ENCODE results near the gene NWD2. TPM values are rescaled to one million over a fixed set of nuclear protein-coding genes. Genes with fewer than 3 reads are reported as not detected.

NWD2 gene
- total RNA-seq, 1 experiment from 2014 or later = not detected

GRCh38 chr4:37393321-37393720 lies 148.8 kb downstream of the NWD2 start:
- H3K4me3 Mint-ChIP-seq = no peak overlapping the region
- no peak overlapping the region for H3K9ac ChIP-seq (ENCODE audit: extremely low read depth, insufficient read length, low read length)
- H3T11ph ChIP-seq (ENCODE audit: low read length) = no peak overlapping the region
- no peaks in the 10 kb centered on the region for H3K79me2 ChIP-seq (ENCODE audit: insufficient read depth, low read length)
- peaks cover 10 to 22% of the 10 kb centered on the region in 2 experiments for H3K4me1 Mint-ChIP-seq
- peaks cover 0 to 3% of the 10 kb centered on the region in 2 experiments; a peak in 4 of 5 replicates for H3K9me3 Mint-ChIP-seq
- H3K27me3 Mint-ChIP-seq (ENCODE audit: low read depth) = no peaks in the 10 kb centered on the region
- H2BK15ac ChIP-seq (ENCODE audit: low read depth, low read length) = no peak overlapping the region
- H3K14ac ChIP-seq (ENCODE audit: insufficient read depth, low read length) = no peak overlapping the region
- no peaks in the 10 kb centered on the region for H3K4me1 ChIP-seq (ENCODE audit: insufficient read depth, low read length)
- H2BK5ac ChIP-seq (ENCODE audit: insufficient read length, low read length) = no peak overlapping the region
- no CpG with 5 or more reads among the region's 3 CpGs for WGBS (ENCODE audit: extremely low coverage, insufficient read length, low lambda C conversion rate)
- H3K36me3 Mint-ChIP-seq (ENCODE audit: insufficient read depth in 1 of 3, low read depth in 3 of 3) = 0 out of 7 replicates have a peak, but pooled peaks cover 0 to 3% (median 0%) of the 10 kb centered on the region in 3 experiments
- no peak overlapping the region for H2BK120ac ChIP-seq (ENCODE audit: low read depth, low read length, poor library complexity, severe bottlenecking)
- H3K27ac Mint-ChIP-seq = no peak overlapping the region; a peak in 1 of 7 replicates
- H2AFZ ChIP-seq (ENCODE audit: low read length) = no peak overlapping the region
- TF ChIP-seq CTCF (conservative IDR thresholded peaks at IDR 0.05) = no peak
- H3K23me2 ChIP-seq (ENCODE audit: insufficient read length, low read depth, low read length, poor library complexity, severe bottlenecking) = no peaks in the 10 kb centered on the region
- no peaks in the 10 kb centered on the region for H3K9me3 ChIP-seq (ENCODE audit: control insufficient read depth, low read depth, low read length)
- H4K5ac ChIP-seq (ENCODE audit: insufficient read length, low read depth, low read length) = no peak overlapping the region
- no peak overlapping the region for H3K23ac ChIP-seq (ENCODE audit: insufficient read length, low read depth, low read length)
- H3K18ac ChIP-seq (ENCODE audit: insufficient read length, low read depth, low read length) = no peak overlapping the region
- no peaks in the 10 kb centered on the region for H3K79me1 ChIP-seq (ENCODE audit: insufficient read depth, low read depth, low read length, poor library complexity, severe bottlenecking)
- H2AK5ac ChIP-seq (ENCODE audit: insufficient read length, low read length) = no peak overlapping the region
- H3K56ac ChIP-seq (ENCODE audit: insufficient read length, low read depth, low read length) = no peak overlapping the region
- no peak overlapping the region for H4K8ac ChIP-seq (replicated peaks; ENCODE audit: insufficient read length, low read depth, low read length)
- no peak overlapping the region for H2BK20ac ChIP-seq (ENCODE audit: low read depth, low read length, poor library complexity, severe bottlenecking)
- H3K27me3 ChIP-seq (ENCODE audit: insufficient read depth, low read length) = no peaks in the 10 kb centered on the region
- no peak for DNase-seq
- no peaks in the 10 kb centered on the region for H4K20me1 ChIP-seq (ENCODE audit: control insufficient read depth, insufficient read depth, insufficient read length)
- no peak overlapping the region for H3K27ac ChIP-seq (ENCODE audit: insufficient read length, low read depth, low read length)
- H3K4ac ChIP-seq (ENCODE audit: low read depth, low read length) = no peak overlapping the region
- no peak overlapping the region for H2BK12ac ChIP-seq (ENCODE audit: insufficient read length, low read depth, low read length)
- no peak overlapping the region for H3K4me2 ChIP-seq (ENCODE audit: insufficient read depth, insufficient read length, low read length)
- H4K91ac ChIP-seq (ENCODE audit: insufficient read length, low read depth, low read length) = no peak overlapping the region

Data from H9 (cell line).